ENCODE data around the gene KLRK1.
"Not testable (repeated sequence)": the region's sequence is repeated elsewhere in the genome, so short reads cannot be mapped to it uniquely, and the experiment has no call there.

The KLRK1 gene

DNA sequence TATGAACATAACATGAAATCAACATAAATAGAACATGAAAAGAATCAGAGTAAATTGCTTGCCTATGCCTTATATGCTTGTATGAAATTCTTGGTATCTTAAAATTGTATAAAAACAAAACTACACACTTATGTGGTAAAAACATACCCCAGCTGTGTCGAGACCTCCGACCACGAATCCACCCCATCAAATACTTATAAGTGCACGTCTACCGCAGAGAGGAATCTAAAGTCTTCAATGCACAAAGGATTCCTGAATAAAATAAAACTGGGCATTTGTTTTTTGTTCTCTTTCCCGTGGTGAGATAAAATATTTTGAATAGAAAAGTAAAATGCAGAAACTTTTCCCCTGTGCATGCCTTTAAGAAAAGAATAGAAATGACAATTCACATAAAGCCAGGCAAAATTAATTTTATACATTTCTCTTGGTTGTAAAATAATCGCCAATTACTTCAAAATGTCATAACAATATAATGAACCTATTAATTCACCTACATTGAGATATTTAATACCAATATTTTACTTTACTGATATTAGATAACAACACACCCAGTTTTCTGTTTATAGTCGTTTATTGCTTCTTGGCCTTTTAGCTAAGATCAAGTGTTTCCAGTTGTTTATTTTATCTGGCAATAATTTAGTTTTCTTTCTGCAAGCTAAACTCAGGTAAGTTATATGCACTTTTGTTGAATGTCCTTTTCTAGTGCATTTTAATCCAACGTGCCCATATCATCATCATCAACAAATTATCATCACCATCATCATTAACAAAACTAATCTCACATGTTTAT is 1.0 kb downstream of the KLRK1 start:
- no peak for DNase-seq

GRCh38 chr12:10387498-10387897 is 2.3 kb downstream of the KLRK1 start:
- not testable (repeated sequence) for DNase-seq

GRCh38 chr12:10386857-10387256 is 3.0 kb downstream of the KLRK1 start:
- DNase-seq = no peak

GRCh38 chr12:10385166-10385613 is 4.7 kb downstream of the KLRK1 start:
- no peak for DNase-seq

DNA sequence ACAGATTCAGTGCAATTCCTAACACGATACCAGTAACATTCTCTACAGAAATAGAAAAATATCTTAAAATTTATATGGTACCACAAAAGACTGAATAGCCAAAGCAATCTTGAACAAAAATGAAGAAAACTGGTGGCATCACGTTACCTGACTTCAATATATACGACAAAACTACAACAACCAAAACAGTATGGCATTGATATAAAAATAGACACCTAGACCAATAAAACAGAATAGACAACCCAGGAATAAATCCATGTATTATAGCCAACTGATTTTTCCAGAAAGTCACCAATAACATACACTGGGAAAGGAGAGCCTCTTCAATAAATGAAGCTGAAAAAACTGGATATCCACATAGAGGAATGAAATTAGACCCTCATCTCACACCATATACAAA is 5.7 kb downstream of the KLRK1 start:
- no peak for DNase-seq

GRCh38 chr12:10381928-10382628 is 7.8 kb downstream of the KLRK1 start:
- DNase-seq = no peak

DNA sequence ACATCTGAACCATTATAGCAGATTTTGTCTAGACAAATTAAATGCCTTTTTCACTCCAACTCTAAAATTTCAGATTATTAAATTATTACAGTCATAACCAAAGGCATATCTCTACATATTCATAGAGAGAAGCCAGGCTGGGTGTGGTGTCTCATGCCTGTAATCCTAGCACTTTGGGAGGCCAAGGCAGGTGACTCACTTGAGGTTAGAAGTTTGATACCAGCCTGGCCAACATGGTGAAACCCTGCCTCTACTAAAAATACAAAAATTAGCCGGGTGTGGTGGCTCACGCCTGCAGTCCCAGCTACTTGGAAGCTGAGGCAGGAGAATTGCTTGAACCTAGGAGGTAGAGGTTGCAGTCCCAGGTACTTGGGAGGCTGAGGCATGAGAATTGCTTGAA is 11.1 kb downstream of the KLRK1 start:
- not testable (repeated sequence) for DNase-seq

DNA sequence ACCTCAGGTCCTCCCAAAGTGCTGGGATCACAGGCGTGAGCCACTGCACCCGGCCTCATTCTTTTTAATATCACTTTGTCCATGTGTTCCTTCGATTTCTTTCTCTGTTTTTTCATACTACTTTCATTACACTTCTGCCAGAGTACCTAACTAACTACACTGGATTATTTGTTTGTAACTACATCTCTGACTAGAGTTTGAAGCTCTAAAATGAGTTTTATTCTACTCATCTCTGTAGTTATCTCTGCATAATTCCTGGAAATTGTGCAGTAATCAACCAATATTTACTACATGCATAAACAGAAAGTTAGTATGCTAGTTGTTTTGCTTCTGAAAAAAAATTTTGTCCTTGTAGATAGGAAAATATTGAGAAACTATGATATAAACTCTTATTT is 15.2 kb downstream of the KLRK1 start:
- no peak for DNase-seq

- DNase-seq = peak in 2 of 56 donors; percentile 17 to 36
Measured at GRCh38 chr12:10372559-10372958, 17.3 kb downstream of the KLRK1 start.

DNA sequence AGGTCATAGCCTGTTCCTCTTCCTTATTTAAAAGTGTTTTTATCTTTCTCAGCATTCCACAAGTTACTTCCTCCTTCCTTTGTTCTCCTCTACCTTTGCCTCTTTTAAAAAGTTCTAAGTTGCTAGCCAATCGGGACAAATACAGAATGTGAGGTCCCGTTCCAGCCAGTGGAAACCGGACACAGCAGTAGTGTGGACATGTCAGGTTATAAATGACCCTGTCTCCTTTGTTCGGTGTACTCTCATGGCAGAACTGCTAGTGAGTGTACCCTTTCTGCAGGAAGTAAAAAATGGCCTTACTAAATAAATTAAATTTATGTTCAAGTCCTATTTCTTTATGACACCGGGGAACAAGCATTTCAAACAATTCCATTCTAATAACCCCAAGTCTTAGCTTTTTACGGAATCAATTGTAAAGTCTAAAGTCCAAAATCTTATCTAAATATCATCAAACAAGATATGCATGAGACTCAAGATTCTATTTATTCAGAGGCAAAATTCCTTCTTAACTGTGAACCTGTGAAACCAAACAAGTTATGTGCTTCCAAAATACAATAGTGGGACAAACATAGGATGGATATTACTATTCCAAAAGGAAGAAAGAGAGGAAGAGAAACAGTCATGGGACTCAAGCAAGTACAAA is 17.8 kb downstream of the KLRK1 start:
- DNase-seq = not testable (repeated sequence)

GRCh38 chr12:10369557-10370415 is 20.1 kb downstream of the KLRK1 start:
- DNase-seq = no peak

DNA sequence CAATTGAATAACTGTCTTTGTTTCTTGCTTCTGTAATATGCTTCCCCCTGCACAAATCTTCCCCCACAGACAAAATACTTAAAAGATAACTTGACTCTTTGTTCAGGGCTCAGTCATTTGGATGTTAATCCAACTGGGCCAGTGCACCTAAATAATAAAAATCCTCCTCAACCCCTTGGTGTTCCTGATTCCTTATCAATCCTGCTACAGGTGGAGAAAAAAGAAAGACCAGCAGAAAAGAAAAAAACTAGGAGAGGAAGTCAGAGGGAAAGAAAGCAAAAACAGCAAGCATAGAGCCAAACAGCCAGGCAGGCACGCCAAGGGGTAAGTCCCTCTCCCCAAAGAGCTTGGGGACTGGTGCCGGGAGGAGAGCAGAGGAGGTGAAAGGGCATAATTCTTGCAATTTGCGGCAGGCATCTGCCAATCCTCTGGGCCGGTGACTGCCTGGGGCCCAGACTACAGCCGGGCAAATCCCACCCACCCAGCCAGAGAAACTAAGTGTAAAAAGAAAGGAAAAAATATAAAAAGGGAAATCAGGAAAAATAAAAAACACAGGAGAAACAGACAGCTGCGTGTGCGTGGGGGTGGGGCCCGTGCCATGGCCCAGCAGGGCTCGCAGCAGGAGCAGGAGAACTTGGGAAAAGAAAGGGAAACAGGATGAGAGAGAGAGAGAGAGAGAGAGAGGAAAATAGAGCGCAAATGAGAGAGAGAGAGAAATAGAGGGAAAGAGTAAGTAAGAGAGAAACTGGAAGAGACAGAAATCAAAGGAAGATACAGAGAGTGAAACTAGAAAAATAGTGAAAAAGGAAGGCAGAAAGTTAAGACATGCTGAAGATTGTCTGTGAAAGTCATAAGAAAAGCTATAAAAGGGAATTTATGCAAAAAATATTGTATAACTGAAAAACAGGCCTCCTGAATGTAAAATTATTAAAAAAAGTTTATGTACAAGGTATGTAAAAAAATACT is 21.4 kb downstream of the KLRK1 start:
- peak in 7 of 56 donors; percentile 16 to 47 (median 29) for DNase-seq

DNA sequence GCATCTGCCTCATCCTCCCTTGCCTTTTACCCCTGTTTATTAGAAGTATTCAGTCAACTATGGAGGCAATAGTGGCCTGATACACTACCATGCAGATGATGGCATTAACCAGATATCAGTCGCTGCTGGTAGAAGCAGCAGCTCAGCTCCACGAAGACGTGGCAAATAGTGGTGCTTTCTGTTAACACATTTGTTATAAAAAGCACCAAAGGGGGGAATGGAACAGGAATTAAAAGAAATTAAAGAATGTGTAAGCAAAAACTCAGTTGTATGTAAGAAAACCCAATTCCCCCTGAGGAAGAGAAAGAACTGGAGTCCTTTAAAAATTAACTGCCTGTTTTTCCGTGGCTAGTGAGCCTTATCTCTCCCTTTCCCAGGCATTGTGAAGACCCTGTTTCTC is 22.1 kb downstream of the KLRK1 start:
- DNase-seq = not testable (repeated sequence)

DNA sequence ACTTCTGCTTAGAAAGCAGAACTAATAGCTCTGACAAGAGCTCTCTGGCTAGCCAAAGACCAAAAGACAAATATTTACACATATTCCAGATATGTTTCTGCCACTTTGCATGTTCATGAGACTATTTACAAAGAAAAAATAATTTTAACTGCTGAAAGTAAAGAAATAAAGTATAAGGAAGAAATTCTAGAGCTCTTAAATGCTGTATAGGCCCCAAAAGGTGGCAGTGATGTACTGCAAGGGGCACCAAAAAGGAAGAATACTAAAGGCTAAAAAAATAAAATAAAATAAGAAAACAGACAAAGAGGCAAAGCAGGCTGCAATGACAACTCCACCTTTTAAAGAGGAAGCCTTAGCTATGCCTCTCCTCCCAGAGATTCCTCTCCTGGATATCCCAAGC is 23.0 kb downstream of the KLRK1 start:
- no peak for DNase-seq

DNA sequence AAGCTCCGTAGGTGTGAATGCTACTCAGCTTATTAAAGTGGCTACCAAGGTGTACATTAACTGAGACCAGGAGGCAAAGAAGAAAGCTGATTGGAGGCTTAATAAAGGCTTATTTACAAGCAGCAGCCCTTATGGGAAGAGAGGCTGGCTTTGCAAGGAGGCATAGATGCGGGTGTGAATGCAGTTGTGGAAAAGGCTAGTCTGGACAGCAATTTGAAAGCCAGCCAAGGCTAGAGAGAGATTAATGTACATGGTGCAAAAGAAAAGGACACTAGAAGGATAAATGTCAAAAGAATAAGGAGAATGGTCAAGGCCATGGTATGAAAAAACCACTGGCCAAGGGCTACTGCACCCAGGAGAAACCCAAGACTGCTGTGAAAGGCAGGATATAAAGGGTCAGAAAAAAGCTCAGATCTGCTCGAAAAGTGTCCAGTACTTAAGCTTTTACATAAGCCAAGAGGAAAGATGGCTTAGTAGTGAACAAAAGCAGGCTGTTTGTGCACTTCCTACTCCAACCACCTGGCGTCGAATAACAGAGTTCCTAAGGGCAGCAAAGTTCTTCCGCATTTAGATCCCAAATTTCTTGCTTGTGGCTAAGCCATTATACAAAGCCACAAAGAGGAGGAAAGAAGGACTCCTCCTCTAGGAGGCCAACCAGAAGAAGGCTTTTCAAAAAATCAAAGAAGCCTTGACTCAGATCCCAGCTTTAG is 24.0 kb downstream of the KLRK1 start:
- DNase-seq = peak in 5 of 56 donors; percentile 25 to 73 (median 54)

DNA sequence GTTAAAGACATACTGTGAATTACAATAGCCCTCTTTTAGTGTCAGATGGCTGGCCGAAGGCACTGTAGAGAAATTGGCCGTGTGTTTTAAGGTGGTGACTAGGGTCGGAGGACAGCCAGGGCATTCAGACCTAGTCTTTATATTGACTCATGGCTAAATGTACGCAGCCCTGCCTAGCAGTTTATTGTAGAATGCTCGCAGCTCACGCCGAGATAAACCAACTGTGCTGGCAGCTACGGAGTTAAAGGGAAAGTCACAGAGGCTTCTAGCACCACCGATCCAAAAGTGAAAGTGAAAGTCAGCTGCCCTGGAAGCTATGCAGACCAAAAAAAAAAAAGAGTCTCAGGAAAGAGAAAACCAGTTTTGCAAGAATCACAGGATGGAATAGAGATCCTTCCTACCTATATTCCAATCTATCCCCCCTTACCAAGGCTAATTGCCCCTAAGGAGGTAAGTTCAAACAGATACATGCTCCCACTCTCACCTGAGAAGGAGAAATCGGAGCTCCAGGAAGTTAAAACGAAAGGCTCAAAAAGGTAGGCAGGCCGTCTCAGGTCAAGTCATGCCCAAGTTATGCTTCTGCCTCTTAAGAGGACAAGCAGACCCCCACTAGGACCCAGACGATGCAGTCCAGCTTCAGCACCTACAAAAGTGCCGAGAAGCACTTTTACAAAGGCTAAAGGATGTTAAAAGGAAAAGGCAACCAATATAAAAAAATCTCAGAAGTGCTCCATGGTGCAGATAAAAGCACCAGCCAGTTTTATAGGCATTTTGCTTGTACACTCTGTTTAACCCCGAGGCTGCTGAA is 24.8 kb downstream of the KLRK1 start:
- peak in 31 of 56 donors; percentile 27 to 80 (median 58) for DNase-seq

- DNase-seq = peak in 27 of 56 donors; percentile 19 to 85 (median 63)
Measured at GRCh38 chr12:10363914-10364814, 25.7 kb downstream of the KLRK1 start.

GRCh38 chr12:10363658-10363913 is 26.3 kb downstream of the KLRK1 start:
- DNase-seq = no peak
